Adrenal gland (tissue), 12 donors: Measurements from ENCODE around the gene SLC15A1. TPM values are rescaled to one million over a fixed set of nuclear protein-coding genes. Genes with fewer than 3 reads are reported as not detected.

ENCODE experiments used
- DNase-seq, 7 donors: peaks; one replicate each; pipeline ENCODE4 v3.0.0-alpha.2; 2019 to 2020
- H3K27ac ChIP-seq, 5 donors: fragments of 200-600 bp; sonication (generic) in 4 of 5; 1 replicate in 3 of 5; 2 replicates in 2 of 5; pipeline versions ENCODE4 v1.5.1 to v1.8.0; 2016 to 2020; ENCODE audit warnings: mild to moderate bottlenecking in 1 of 5
- H3K27me3 ChIP-seq: fragments of 200-600 bp; 2 replicates; pipeline ENCODE4 v1.8.0; 2021
- H3K36me3 ChIP-seq, 2 donors: fragments of 200-600 bp; replicated peaks in 1 of 2; 1 replicate in 1 of 2; 2 replicates in 1 of 2; pipeline versions ENCODE4 v1.5.1 to v1.8.0; 2018 to 2022
- H3K4me1 ChIP-seq, 2 donors: fragments of 200-600 bp; replicated peaks in 1 of 2; 1 replicate in 1 of 2; 2 replicates in 1 of 2; pipeline versions ENCODE4 v1.5.1 to v1.8.0; 2018 to 2021
- H3K4me3 ChIP-seq, 4 donors: fragments of 200-600 bp; sonication (generic) in 3 of 4; one replicate each; pipeline ENCODE4 v1.5.1; 2016 to 2018
- H3K9me3 ChIP-seq, 3 donors: fragments of 200-600 bp; sonication (generic) in 1 of 3; replicated peaks in 1 of 3; 1 replicate in 2 of 3; 2 replicates in 1 of 3; pipeline versions ENCODE4 v1.5.1 to v1.8.0; 2016 to 2021
- CTCF ChIP-seq, 6 experiments: fragments of 450-650 bp in 4 of 6; fragments of 200-600 bp in 2 of 6; sonication (generic) in 1 of 6; IDR thresholded peaks; 1 replicate in 5 of 6; 2 replicates in 1 of 6; pipeline versions ENCODE4 v1.5.1 to v1.8.0; 2016 to 2021; ENCODE audit warnings: antibody characterized with exemption in 6 of 6, mild to moderate bottlenecking in 2 of 6, moderate library complexity in 1 of 6
- POLR2A ChIP-seq, 2 donors: fragments of 450-650 bp; IDR thresholded peaks; one replicate each; pipeline ENCODE4 v1.6.1; 2017; ENCODE audit warnings: antibody characterized with exemption in 2 of 2, mild to moderate bottlenecking in 2 of 2, moderate library complexity in 1 of 2
- WGBS, 4 donors: extraction: QIAGEN DNeasy Blood & Tissue Kit in 2 of 4; methylation state at CpG; one replicate each; pipeline versions ENCODE4 v1.1.5 to v1.1.7; 2013 to 2017; 5-methylcytosine and 5-hydroxymethylcytosine counted together
- intact Hi-C, 2 donors: fragments of 100-400 bp; cut with DNase I; formaldehyde crosslinking; loops; one replicate each; pipeline versions ENCODE4 v1.14.1 to v1.15.0; 2022 to 2023
- polyA plus RNA-seq, 3 donors: library from polyadenylated mRNA; stranded (reverse); fragments of 200-250 nt in 2 of 3; fragments of 350-450 nt in 1 of 3; fragmentation: Illumina TruSeq in 1 of 3; extraction: RNeasy Lipid Tissue Mini Kit (QIAGEN cat#74804) in 1 of 3; gene quantifications; one replicate each; pipeline ENCODE4 v1.2.3, GENCODE V29; 2013 to 2014
- total RNA-seq, 9 donors: library from RNA; depleted of rRNA in 4 of 9; stranded (reverse); fragments of >200 nt in 4 of 9; fragments of 120-200 nt in 1 of 9; fragmentation: NEBNext Ultra II Directional in 1 of 9; extraction: Animal tissue kit (Norgen Biotek cat#: 25700) in 1 of 9; gene quantifications; one replicate each; pipeline versions ENCODE4 v1.1.0 to v1.2.4, GENCODE V29; 2013 to 2023
- donor health status: healthy with polysubstance abuse.
- donor health status: Bipolar disorder and iron deficiency.
- donor health status: DM: yes; HTN: yes; CAD: no.
- donor health status: DM: no; HTN: no; CAD: no.
- donor health status: DM: no; HTN: no; CAD: no.
- donor health status: DM: yes; HTN: yes; CAD: no.

SLC15A1 gene
- total and polyA plus RNA-seq, 12 donors: 0.06 to 0.17 (median 0.07) TPM; not detected in 8

GRCh38 chr13:98693756-98694155, 58.7 kb downstream of the SLC15A1 start:
- Histone ChIP-seq H3K27ac (no peak overlapping the region), H3K27me3 (no peaks in the 10 kb centered on the region), H3K4me1 (no peaks in the 10 kb centered on the region), H3K36me3 (no peaks in the 10 kb centered on the region), H3K9me3 (no peaks in the 10 kb centered on the region), H3K4me3 (no peak overlapping the region)
- intact Hi-C loops: no loop called here
- 74 to 92% (median 81%) methylated on average over 1 of the region's 1 CpG for WGBS, 4 donors
- no peak for DNase-seq
- TF ChIP-seq POLR2A (IDR thresholded peaks at IDR 0.05) (no peak), CTCF (IDR thresholded peaks at IDR 0.05) (no peak)

- H3K4me3 ChIP-seq: no peak overlapping the region
- H3K27me3 ChIP-seq: no peaks in the 10 kb centered on the region
- intact Hi-C loops: no loop called here
- H3K36me3 ChIP-seq: no peaks in the 10 kb centered on the region
- no peaks in the 10 kb centered on the region for H3K4me1 ChIP-seq
- no peak for DNase-seq
- TF ChIP-seq POLR2A (IDR thresholded peaks at IDR 0.05): no peak
- no peak for TF ChIP-seq CTCF (IDR thresholded peaks at IDR 0.05)
- H3K9me3 ChIP-seq: no peaks in the 10 kb centered on the region
- WGBS, 4 donors: 84 to 91% (median 90%) methylated on average over 4 of the region's 4 CpGs
- H3K27ac ChIP-seq: no peak overlapping the region
These were observed 61.1 kb downstream of the SLC15A1 start for GRCh38 chr13:98691360-98691759.

GRCh38 chr13:98690348-98691022, 62.0 kb downstream of the SLC15A1 start:
- DNase-seq: no peak
- Histone ChIP-seq H3K27ac (no peak overlapping the region), H3K9me3 (no peaks in the 10 kb centered on the region), H3K27me3 (no peaks in the 10 kb centered on the region), H3K4me3 (no peak overlapping the region), H3K4me1 (no peaks in the 10 kb centered on the region), H3K36me3 (no peaks in the 10 kb centered on the region)
- 79 to 88% (median 83%) methylated on average over 13 to 15 of the region's 15 CpGs for WGBS, 4 donors
- intact Hi-C loops: no loop called here
- TF ChIP-seq CTCF (IDR thresholded peaks at IDR 0.05): no peak
- TF ChIP-seq POLR2A (IDR thresholded peaks at IDR 0.05): no peak

DNA sequence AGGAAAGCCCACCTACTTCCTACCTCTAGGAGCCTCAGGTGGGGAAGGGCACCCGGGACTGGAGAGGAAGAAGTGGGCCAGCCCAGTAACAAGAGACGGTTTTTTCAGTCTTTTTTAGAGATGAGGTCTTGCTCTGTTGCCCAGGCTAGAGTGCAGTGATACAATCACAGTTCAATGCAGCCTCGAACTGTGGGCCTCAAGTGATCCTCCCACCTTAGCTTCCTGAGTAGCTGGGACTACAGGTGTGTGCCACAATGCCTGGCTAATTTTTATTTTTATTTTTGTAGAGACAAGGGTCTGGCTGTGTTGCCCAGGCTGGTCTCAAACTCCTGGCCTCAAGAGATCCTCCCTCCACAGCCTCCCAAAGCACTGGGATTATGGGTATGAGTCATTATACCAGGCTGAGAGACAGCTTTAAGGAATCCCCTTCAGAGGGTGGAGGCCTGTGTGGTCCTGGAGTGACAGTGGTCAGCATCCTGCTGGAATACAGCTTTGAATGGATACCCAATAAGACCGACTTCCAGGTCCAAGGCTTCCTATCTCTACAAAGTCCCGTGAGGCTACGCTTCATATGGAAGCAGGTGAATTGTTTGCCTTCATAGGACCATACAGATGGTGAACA, 63.0 kb downstream of the SLC15A1 start:
- no peaks in the 10 kb centered on the region for H3K36me3 ChIP-seq
- intact Hi-C loops: no loop called here
- TF ChIP-seq POLR2A (IDR thresholded peaks at IDR 0.05): no peak
- no peak for TF ChIP-seq CTCF (IDR thresholded peaks at IDR 0.05)
- H3K4me3 ChIP-seq: no peak overlapping the region
- H3K9me3 ChIP-seq: no peaks in the 10 kb centered on the region
- DNase-seq: no peak
- H3K27me3 ChIP-seq: no peaks in the 10 kb centered on the region
- H3K27ac ChIP-seq: no peak overlapping the region
- 81 to 97% (median 84%) methylated on average over 4 to 6 of the region's 6 CpGs for WGBS, 4 donors
- H3K4me1 ChIP-seq: no peaks in the 10 kb centered on the region
